Ishikawa (cell line): ENCODE measurements around the gene ENOX2.

ENCODE experiments used
- CEBPB ChIP-seq: IDR thresholded peaks from 2 replicates; pipeline ENCODE4 v1.6.1; 2012
- CREB1 ChIP-seq: IDR thresholded peaks from 2 replicates; pipeline ENCODE4 v1.6.1; 2012; ENCODE audit warnings: low read depth
- EGR1 ChIP-seq: IDR thresholded peaks from 2 replicates; pipeline ENCODE4 v1.6.1; 2012
- EP300 ChIP-seq: IDR thresholded peaks from 2 replicates; pipeline ENCODE4 v1.6.1; 2012; ENCODE audit warnings: borderline replicate concordance
- FOXM1 ChIP-seq: IDR thresholded peaks from 2 replicates; pipeline ENCODE4 v1.6.1; 2012; ENCODE audit warnings: low read depth, borderline replicate concordance
- NFIC ChIP-seq: IDR thresholded peaks from 2 replicates; pipeline ENCODE4 v1.6.1; 2012
- RAD21 ChIP-seq: IDR thresholded peaks from 2 replicates; pipeline ENCODE4 v1.6.1; 2012; ENCODE audit warnings: low read depth
- TAF1 ChIP-seq: IDR thresholded peaks from 2 replicates; pipeline ENCODE4 v1.6.1; 2012; ENCODE audit warnings: low read depth, mild to moderate bottlenecking
- TCF12 ChIP-seq: IDR thresholded peaks from 2 replicates; pipeline ENCODE4 v1.6.1; 2012; ENCODE audit warnings: low read depth
- TEAD4 ChIP-seq: IDR thresholded peaks from 2 replicates; pipeline ENCODE4 v1.6.1; 2012
- YY1 ChIP-seq: IDR thresholded peaks from 2 replicates; pipeline ENCODE4 v1.6.1; 2012; ENCODE audit warnings: low read depth
- ZBTB7A ChIP-seq: IDR thresholded peaks from 2 replicates; pipeline ENCODE4 v1.6.1; 2012; ENCODE audit warnings: low read depth
- TF ChIP-seq, protein P1 (sequence below): IDR thresholded peaks from 2 replicates; pipeline ENCODE4 v1.6.1; 2012; ENCODE audit warnings: low read depth, mild to moderate bottlenecking
- TF ChIP-seq, protein P2 (sequence below): IDR thresholded peaks from 2 replicates; pipeline ENCODE4 v1.6.1; 2012
- TF ChIP-seq, protein P3 (sequence below): IDR thresholded peaks from 2 replicates; pipeline ENCODE4 v1.6.1; 2012

The ENOX2 gene

DNA sequence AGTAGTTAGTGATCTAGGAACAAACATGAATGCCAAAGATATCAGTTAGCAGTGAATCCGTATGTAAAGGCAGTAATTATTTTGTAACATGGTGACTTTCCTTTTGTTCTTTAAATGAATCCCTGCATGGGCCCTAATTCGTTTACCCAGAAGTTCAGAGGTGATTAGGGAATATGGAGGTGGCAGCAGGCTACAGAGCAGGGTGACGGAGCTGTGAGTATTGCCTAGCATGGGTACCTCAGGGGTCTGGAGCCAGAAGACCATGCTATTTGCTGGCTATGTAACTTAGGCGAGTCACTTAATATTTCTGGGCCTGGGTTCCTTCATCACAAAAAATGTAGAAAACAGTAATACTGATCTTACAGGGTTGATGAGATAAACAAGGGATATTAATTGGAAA is 184.9 kb downstream of the ENOX2 start:
- TF ChIP-seq CREB1, result no peak
- TF ChIP-seq TEAD4, result no peak
- no peak for TF ChIP-seq EP300
- no peak for TF ChIP-seq YY1
- TF ChIP-seq TAF1, result no peak
- TF ChIP-seq, protein P1, sequence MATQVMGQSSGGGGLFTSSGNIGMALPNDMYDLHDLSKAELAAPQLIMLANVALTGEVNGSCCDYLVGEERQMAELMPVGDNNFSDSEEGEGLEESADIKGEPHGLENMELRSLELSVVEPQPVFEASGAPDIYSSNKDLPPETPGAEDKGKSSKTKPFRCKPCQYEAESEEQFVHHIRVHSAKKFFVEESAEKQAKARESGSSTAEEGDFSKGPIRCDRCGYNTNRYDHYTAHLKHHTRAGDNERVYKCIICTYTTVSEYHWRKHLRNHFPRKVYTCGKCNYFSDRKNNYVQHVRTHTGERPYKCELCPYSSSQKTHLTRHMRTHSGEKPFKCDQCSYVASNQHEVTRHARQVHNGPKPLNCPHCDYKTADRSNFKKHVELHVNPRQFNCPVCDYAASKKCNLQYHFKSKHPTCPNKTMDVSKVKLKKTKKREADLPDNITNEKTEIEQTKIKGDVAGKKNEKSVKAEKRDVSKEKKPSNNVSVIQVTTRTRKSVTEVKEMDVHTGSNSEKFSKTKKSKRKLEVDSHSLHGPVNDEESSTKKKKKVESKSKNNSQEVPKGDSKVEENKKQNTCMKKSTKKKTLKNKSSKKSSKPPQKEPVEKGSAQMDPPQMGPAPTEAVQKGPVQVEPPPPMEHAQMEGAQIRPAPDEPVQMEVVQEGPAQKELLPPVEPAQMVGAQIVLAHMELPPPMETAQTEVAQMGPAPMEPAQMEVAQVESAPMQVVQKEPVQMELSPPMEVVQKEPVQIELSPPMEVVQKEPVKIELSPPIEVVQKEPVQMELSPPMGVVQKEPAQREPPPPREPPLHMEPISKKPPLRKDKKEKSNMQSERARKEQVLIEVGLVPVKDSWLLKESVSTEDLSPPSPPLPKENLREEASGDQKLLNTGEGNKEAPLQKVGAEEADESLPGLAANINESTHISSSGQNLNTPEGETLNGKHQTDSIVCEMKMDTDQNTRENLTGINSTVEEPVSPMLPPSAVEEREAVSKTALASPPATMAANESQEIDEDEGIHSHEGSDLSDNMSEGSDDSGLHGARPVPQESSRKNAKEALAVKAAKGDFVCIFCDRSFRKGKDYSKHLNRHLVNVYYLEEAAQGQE, result no peak
- TF ChIP-seq RAD21, result no peak
- no peak for TF ChIP-seq NFIC
- TF ChIP-seq ZBTB7A, result no peak
- TF ChIP-seq FOXM1, result no peak

DNA sequence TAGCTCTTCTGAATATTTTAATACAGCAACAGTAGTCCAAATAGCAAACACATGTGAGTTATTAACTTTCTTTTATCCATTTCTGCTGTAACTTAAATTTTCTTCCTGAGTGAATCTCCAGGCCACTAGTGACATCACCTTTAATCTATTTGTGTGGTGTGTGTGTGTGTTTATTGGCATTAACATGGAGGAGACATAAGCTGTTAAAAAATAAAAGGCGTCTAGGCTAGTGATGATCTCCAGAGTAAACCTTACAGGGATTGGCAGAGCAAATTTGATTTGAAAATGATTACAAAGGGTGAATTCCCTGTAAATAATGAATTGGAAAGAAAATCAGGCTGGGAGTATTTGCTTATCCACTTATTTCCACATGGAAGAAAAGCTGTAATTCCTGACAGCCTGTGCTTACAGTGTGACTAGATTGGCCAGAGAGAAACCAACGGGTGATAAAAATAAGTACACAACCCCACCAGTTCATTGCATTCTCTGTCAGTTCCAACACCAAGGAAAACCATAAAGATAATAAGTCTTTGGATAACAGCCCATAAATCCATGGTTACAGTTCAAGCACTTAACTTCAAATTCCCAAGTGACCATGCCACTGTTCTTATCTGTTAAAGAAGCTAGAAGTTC is 186.1 kb downstream of the ENOX2 start:
- TF ChIP-seq, protein P1, result no peak
- TF ChIP-seq ZBTB7A, result no peak
- TF ChIP-seq TAF1, result no peak
- TF ChIP-seq EP300, result no peak
- no peak for TF ChIP-seq EGR1
- TF ChIP-seq TCF12, result no peak
- no peak for TF ChIP-seq YY1

DNA sequence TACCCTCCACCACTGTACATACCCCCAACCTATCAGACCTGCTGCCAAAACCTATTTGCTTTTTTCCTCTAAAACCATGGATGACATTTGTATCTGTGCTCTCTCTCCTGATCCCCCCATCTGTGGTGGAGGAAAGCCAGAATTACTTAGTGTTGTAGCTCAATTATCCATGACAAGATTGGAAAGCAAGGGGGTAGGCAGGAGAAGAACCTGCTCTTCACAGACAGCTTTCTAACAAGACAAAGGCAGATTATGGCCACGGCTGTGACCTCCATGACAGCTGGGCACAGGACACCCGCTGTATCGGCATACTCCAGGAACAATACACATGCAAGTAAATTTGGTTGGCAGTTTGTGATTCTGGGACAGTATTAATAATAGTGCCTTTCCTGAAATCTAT is 186.7 kb downstream of the ENOX2 start:
- TF ChIP-seq, protein P2, sequence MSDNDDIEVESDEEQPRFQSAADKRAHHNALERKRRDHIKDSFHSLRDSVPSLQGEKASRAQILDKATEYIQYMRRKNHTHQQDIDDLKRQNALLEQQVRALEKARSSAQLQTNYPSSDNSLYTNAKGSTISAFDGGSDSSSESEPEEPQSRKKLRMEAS, result no peak
- TF ChIP-seq CEBPB, result no peak
- TF ChIP-seq TCF12, result no peak

DNA sequence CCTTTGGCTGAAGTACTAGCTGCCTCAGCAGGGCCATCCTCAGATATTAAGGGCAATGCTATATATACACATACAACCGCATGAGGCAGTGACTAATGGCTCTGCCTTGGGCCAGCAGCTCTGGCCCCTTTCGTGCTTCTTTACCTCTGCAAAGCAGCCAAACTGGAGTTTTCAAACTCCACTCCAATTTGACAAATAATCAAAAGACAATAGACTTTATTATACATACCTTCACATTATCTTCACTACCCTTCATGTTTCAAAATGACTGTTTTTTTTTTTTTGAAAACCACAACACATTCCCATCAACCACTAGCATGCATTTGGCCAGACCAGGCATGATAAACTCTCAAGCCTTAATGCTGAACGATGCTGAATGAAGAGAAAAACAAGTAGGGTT is 187.7 kb downstream of the ENOX2 start:
- TF ChIP-seq EGR1 (no peak), YY1 (no peak)
- TF ChIP-seq, protein P1, result no peak

DNA sequence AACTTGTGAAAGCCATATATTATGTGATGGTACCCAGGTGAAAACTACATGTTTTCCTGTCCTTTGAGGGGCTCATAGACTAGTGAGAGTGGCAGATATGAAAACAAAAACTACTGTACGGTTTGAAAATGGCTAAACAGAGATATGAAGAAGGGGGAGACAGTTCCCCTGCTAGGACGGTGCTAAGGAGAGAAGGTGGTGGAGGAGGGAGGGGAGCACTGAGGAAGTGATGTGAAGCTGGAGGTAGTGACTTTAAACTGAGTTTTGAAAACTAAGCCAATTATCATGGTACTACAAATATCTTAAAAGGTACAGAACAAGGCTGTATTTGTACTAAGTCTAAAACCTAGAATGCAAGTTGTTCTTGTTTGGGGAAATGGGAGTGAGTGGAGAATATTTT is 188.3 kb downstream of the ENOX2 start:
- TF ChIP-seq NFIC (no peak), RAD21 (no peak), TAF1 (no peak), EGR1 (no peak)
- TF ChIP-seq, protein P1, result no peak
- TF ChIP-seq, protein P3, sequence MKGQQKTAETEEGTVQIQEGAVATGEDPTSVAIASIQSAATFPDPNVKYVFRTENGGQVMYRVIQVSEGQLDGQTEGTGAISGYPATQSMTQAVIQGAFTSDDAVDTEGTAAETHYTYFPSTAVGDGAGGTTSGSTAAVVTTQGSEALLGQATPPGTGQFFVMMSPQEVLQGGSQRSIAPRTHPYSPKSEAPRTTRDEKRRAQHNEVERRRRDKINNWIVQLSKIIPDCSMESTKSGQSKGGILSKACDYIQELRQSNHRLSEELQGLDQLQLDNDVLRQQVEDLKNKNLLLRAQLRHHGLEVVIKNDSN, result no peak
